K562 (cell line): Measurements from ENCODE around the gene PTPRE. TPM values are rescaled to one million over a fixed set of nuclear protein-coding genes. Genes with fewer than 3 reads are reported as not detected.

Source experiments
- ATAC-seq: fragments of 200-7000 bp; cut with Tn5 transposase; 3 replicates; pipeline ENCODE4 v1.9.1; 2020; ENCODE audit warnings: moderate library complexity
- BruUV-seq: library from RNA; stranded (reverse); fragments of 400-500 nt; replicated peaks from 2 replicates; lab custom pipeline; 2021; lab: Mats Ljungman, UMichigan
- CTCF ChIA-PET: fragments of 300-600 bp; formaldehyde crosslinking; extraction: SDS; loops from one replicate; lab custom pipeline; 2021; ENCODE audit warnings: low intra/inter-chr PET ratio; lab: Yijun Ruan, JAX
- POLR2A ChIA-PET: fragments of 300-600, 350-650 bp; sonication (Branson Sonifier 250); formaldehyde crosslinking; extraction: SDS; loops from one replicate; lab custom pipeline; 2021; ENCODE audit warnings: antibody characterized with exemption, inconsistent platforms; lab: Yijun Ruan, JAX
- DNase-seq, 4 experiments: peaks; one replicate each; pipeline versions ENCODE4 v3.0.0 to v3.0.0-alpha.2; 2011 to 2018; ENCODE audit warnings: low spot score in 3 of 4, mixed read lengths in 3 of 4; ENCODE audit errors: extremely low read depth in 1 of 4
- FAIRE-seq: peaks from 2 replicates; lab custom pipeline; 2011; peaks lifted over from hg19 to GRCh38; lab: Jason Lieb, UNC
- H2AFZ ChIP-seq: 2 replicates; pipeline ENCODE4 v1.6.0; 2011; ENCODE audit warnings: low read depth, low read length, control low read depth, inconsistent platforms
- H3K27ac ChIP-seq: fragments of 200-600 bp; 3 replicates; pipeline ENCODE4 v1.8.0; 2011; ENCODE audit warnings: low read depth, mild to moderate bottlenecking, control low read depth, inconsistent platforms, low read length, moderate library complexity, mixed read lengths; ENCODE audit errors: extremely low read depth
- H3K27me3 ChIP-seq, 2 experiments: fragments of 300-600 bp in 1 of 2; 2 replicates in 1 of 2; 3 replicates in 1 of 2; pipeline versions ENCODE4 v1.6.0 to v1.8.0; 2011; ENCODE audit warnings: inconsistent platforms in 2 of 2, low read length in 2 of 2, mild to moderate bottlenecking in 1 of 2, mixed read lengths in 1 of 2, moderate library complexity in 1 of 2; ENCODE audit not compliant: control insufficient read depth in 2 of 2, insufficient read depth in 2 of 2
- H3K36me3 ChIP-seq: fragments of 300-600 bp; 3 replicates; pipeline ENCODE4 v1.8.0; 2011; ENCODE audit warnings: mild to moderate bottlenecking, low read length, inconsistent platforms; ENCODE audit not compliant: control insufficient read depth, insufficient read depth
- H3K4me1 ChIP-seq, 2 experiments: fragments of 200-600 bp in 1 of 2; replicated peaks in 1 of 2; 2 replicates in 1 of 2; 3 replicates in 1 of 2; pipeline versions ENCODE4 v1.5.1 to v1.8.0; 2011; ENCODE audit warnings: inconsistent platforms in 2 of 2, low read length in 2 of 2, mild to moderate bottlenecking in 1 of 2, mixed read lengths in 1 of 2, moderate library complexity in 1 of 2; ENCODE audit not compliant: control insufficient read depth in 2 of 2, insufficient read depth in 2 of 2
- H3K4me2 ChIP-seq: 2 replicates; pipeline ENCODE4 v1.6.1; 2011; ENCODE audit warnings: low read length, control low read depth, inconsistent platforms, mixed read lengths; ENCODE audit not compliant: insufficient read depth
- H3K4me3 ChIP-seq: fragments of 200-600 bp; sonication (generic), shearing (Covaris generic); 2 replicates; pipeline ENCODE4 v1.5.1; 2016; ENCODE audit warnings: control low read depth, inconsistent platforms
- H3K79me2 ChIP-seq: fragments of 200-600 bp; 3 replicates; pipeline ENCODE4 v1.8.0; 2011; ENCODE audit warnings: low read length, inconsistent platforms; ENCODE audit not compliant: control insufficient read depth, insufficient read depth
- H3K9ac ChIP-seq, 2 experiments: 2 replicates each; pipeline versions ENCODE4 v1.6.0 to v1.6.1; 2011; ENCODE audit warnings: low read depth in 2 of 2, low read length in 2 of 2, control low read depth in 1 of 2, inconsistent platforms in 1 of 2, mild to moderate bottlenecking in 1 of 2, mixed read lengths in 1 of 2; ENCODE audit not compliant: insufficient read depth in 1 of 2
- H3K9me1 ChIP-seq: one replicate; pipeline ENCODE4 v1.6.0; 2011; ENCODE audit warnings: inconsistent platforms, mild to moderate bottlenecking, low read length, moderate library complexity; ENCODE audit not compliant: control insufficient read depth, insufficient read depth
- H3K9me3 ChIP-seq: replicated peaks from 2 replicates; pipeline ENCODE4 v1.5.1; 2011; ENCODE audit warnings: low read depth, low read length, inconsistent platforms; ENCODE audit not compliant: control insufficient read depth, insufficient read depth
- H4K20me1 ChIP-seq: replicated peaks from 2 replicates; pipeline ENCODE4 v1.6.1; 2011; ENCODE audit warnings: low read length, inconsistent platforms, mixed read lengths; ENCODE audit not compliant: control insufficient read depth, insufficient read depth
- ARID3B ChIP-seq: fragments of 250-450 bp; sonication (Bioruptor Pico); IDR thresholded peaks from 2 replicates; pipeline ENCODE4 v1.4.0; 2020; ENCODE audit warnings: borderline replicate concordance
- SAFB ChIP-seq: fragments of 200-400 bp; formaldehyde crosslinking; IDR thresholded peaks from 2 replicates; pipeline ENCODE4 v1.6.1; 2017; ENCODE audit warnings: low read depth, low read length, borderline replicate concordance
- STAT5B ChIP-seq: fragments of 250-450 bp; sonication (Bioruptor Pico); IDR thresholded peaks from 2 replicates; pipeline ENCODE4 v1.8.0; 2021; ENCODE audit warnings: mild to moderate bottlenecking, inconsistent platforms
- THRAP3 ChIP-seq: fragments of 450-650 bp; IDR thresholded peaks from 2 replicates; pipeline ENCODE4 v1.6.1; 2016; ENCODE audit warnings: mild to moderate bottlenecking, inconsistent platforms, borderline replicate concordance
- ZC3H11A ChIP-seq: IDR thresholded peaks from 2 replicates; pipeline ENCODE4 v1.6.1; 2012; ENCODE audit warnings: low read depth, low read length, improper control_type of control experiment
- ZNF77 ChIP-seq: fragments of 250-450 bp; sonication (Bioruptor Pico); IDR thresholded peaks from 2 replicates; pipeline ENCODE4 v1.5.0; 2020
- WGBS: fragments of 100-300 bp; shearing (Covaris generic); methylation state at CpG from one replicate; pipeline ENCODE4 v1.1.6; 2016; ENCODE audit warnings: low coverage, mixed read lengths; ENCODE audit not compliant: insufficient coverage; ENCODE audit errors: missing lambda C conversion rate; 5-methylcytosine and 5-hydroxymethylcytosine counted together
- in situ Hi-C: fragments of 300-500 bp; cut with MboI; formaldehyde crosslinking; loops from 4 replicates; pipeline ENCODE4 v1.15.0; 2018; ENCODE audit warnings: inconsistent platforms, mixed read lengths
- intact Hi-C: fragments of 100-400 bp; cut with micrococcal nuclease; formaldehyde crosslinking; loops from 2 replicates; pipeline ENCODE4 v1.14.2; 2022
- polyA plus RNA-seq, 8 experiments: library from polyadenylated mRNA; depleted of rRNA in 4 of 8; stranded (reverse) in 5 of 8; unstranded in 3 of 8; fragments of >200 nt; fragmentation: Nextera tagmentation in 2 of 8; fragmentation: Illumina TruSeq in 1 of 8; extraction: Ambion mirVana in 2 of 8; extraction: Trizol in 1 of 8; gene quantifications; 2 replicates each; pipeline versions ENCODE4 v1.2.1 to v1.2.3, GENCODE V29; 2011 to 2014; ENCODE audit warnings: inconsistent platforms in 1 of 8, missing spikeins in 1 of 8
- total RNA-seq, 7 experiments: library from RNA; depleted of rRNA in 6 of 7; stranded (reverse); fragments of >200 nt in 6 of 7; fragmentation: Illumina TruSeq in 2 of 7; extraction: Trizol in 2 of 7; gene quantifications; 2 replicates each; pipeline versions ENCODE4 v1.2.1 to v1.2.3, GENCODE V29; 2011 to 2021; ENCODE audit warnings: low replicate concordance in 1 of 7
- TF ChIP-seq, protein P1 (sequence below): fragments of 450-650 bp; formaldehyde crosslinking; IDR thresholded peaks from 2 replicates; pipeline ENCODE4 v1.4.0; 2020; ENCODE audit warnings: mild to moderate bottlenecking, mixed read lengths

Gene PTPRE
- total and polyA plus RNA-seq, 9 of the 15 experiments (the other 6 are each of a cell fraction or from before 2014, with no cell fraction given) = 0.01 to 0.13 (median 0.04) TPM; not detected in 4

- H3K27ac ChIP-seq = no peak overlapping the region
- POLR2A ChIA-PET = no interaction called here
- H3K27me3 ChIP-seq = peaks cover 3 to 29% of the 10 kb centered on the region in 2 experiments; a peak in 4 of 5 replicates
- FAIRE-seq (no peak), DNase-seq (no peak), ATAC-seq (no peak)
- peaks cover 0 to 5% of the 10 kb centered on the region in 2 experiments; a peak in 2 of 5 replicates for H3K4me1 ChIP-seq
- no peaks in the 10 kb centered on the region for H4K20me1 ChIP-seq
- H3K9ac ChIP-seq = no peak overlapping the region; a peak in 1 of 4 replicates
- H2AFZ ChIP-seq = no peak overlapping the region
- no peaks in the 10 kb centered on the region for H3K9me3 ChIP-seq
- no peaks in the 10 kb centered on the region; the same call in 2 of the 3 replicates for H3K36me3 ChIP-seq
- H3K4me3 ChIP-seq = no peak overlapping the region
- 0% methylated on average over 5 of the region's 10 CpGs for WGBS
- H3K9me1 ChIP-seq = no peaks in the 10 kb centered on the region
- CTCF ChIA-PET = interaction anchor here (2.0 kb wide), 1 partner anchor 34 kb away, joined by 10 read pairs; no protein-coding TSS in a partner anchor
- H3K4me2 ChIP-seq = no peak overlapping the region
- in situ Hi-C loops = no loop called here
- BruUV-seq = no TSS peak
- TF ChIP-seq ZNF77 (CRISPR knock-in tag) (no peak), SAFB (no peak), THRAP3 (no peak), ZC3H11A (no peak), ARID3B (CRISPR knock-in tag) (no peak), STAT5B (CRISPR knock-in tag) (no peak)
- TF ChIP-seq, protein P1, sequence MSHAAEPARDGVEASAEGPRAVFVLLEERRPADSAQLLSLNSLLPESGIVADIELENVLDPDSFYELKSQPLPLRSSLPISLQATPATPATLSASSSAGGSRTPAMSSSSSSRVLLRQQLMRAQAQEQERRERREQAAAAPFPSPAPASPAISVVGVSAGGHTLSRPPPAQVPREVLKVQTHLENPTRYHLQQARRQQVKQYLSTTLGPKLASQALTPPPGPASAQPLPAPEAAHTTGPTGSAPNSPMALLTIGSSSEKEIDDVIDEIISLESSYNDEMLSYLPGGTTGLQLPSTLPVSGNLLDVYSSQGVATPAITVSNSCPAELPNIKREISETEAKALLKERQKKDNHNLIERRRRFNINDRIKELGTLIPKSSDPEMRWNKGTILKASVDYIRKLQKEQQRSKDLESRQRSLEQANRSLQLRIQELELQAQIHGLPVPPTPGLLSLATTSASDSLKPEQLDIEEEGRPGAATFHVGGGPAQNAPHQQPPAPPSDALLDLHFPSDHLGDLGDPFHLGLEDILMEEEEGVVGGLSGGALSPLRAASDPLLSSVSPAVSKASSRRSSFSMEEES (CRISPR knock-in tag) = no peak
- no peaks in the 10 kb centered on the region for H3K79me2 ChIP-seq
- intact Hi-C loops = no loop called here
Measured at GRCh38 chr10:128070161-128070560, 163.3 kb downstream of the PTPRE start.
